ENCODE results near the gene CACNA1B. TPM values are rescaled to one million over a fixed set of nuclear protein-coding genes. Genes with fewer than 3 reads are reported as not detected.

Gene CACNA1B
- total RNA-seq, 4 donors from 2014 or later = 0.13 to 0.42 (median 0.31) TPM

- no peak for DNase-seq (ENCODE audit: extremely low spot score)
- Histone ChIP-seq H3K27ac (replicated peaks in 1 of 4) (no peak overlapping the region), H3K27me3 (peaks cover 0 to 38% (median 0%) of the 10 kb centered on the region in 4 donors), H3K36me3 (no peaks in the 10 kb centered on the region), H3K4me1 (no peaks in the 10 kb centered on the region), H3K9me3 (peaks cover 0 to 11% (median 4%) of the 10 kb centered on the region in 4 donors), H3K4me3 (no peak overlapping the region)
- no peak for TF ChIP-seq EP300 (IDR thresholded peaks at IDR 0.05)
- TF ChIP-seq POLR2A (IDR thresholded peaks at IDR 0.05; ENCODE audit: low read depth) = no peak
- TF ChIP-seq POLR2AphosphoS5 (IDR thresholded peaks at IDR 0.05) = no peak
- no peak for TF ChIP-seq CTCF (IDR thresholded peaks at IDR 0.05)
- intact Hi-C loops (cut with DNase I) = no loop called here
- 88% methylated on average over 9 of the region's 14 CpGs for WGBS
Measured at GRCh38 chr9:137899551-137900360, 22.2 kb downstream of the CACNA1B start.

- H3K27me3 ChIP-seq = peaks cover 0 to 46% (median 0%) of the 10 kb centered on the region in 4 donors
- peaks cover 0 to 11% (median 4%) of the 10 kb centered on the region in 4 donors for H3K9me3 ChIP-seq
- no peaks in the 10 kb centered on the region for H3K4me1 ChIP-seq
- no peak overlapping the region for H3K4me3 ChIP-seq
- no peak for DNase-seq (ENCODE audit: extremely low spot score)
- TF ChIP-seq EP300 (IDR thresholded peaks at IDR 0.05) = no peak
- TF ChIP-seq POLR2AphosphoS5 (IDR thresholded peaks at IDR 0.05) = no peak
- no peak for TF ChIP-seq POLR2A (IDR thresholded peaks at IDR 0.05; ENCODE audit: low read depth)
- intact Hi-C loops (cut with DNase I) = no loop called here
- no peak overlapping the region for H3K27ac ChIP-seq (replicated peaks in 1 of 4)
- no peaks in the 10 kb centered on the region for H3K36me3 ChIP-seq
- WGBS = 92% methylated on average over 12 of the region's 12 CpGs
Measured at GRCh38 chr9:137900584-137901310, 23.2 kb downstream of the CACNA1B start.

- H3K36me3 ChIP-seq = no peaks in the 10 kb centered on the region
- no peaks in the 10 kb centered on the region for H3K4me1 ChIP-seq
- WGBS = 84% methylated on average over 9 of the region's 9 CpGs
- peaks cover 0 to 11% (median 4%) of the 10 kb centered on the region in 4 donors for H3K9me3 ChIP-seq
- H3K4me3 ChIP-seq = no peak overlapping the region
- TF ChIP-seq POLR2A (IDR thresholded peaks at IDR 0.05; ENCODE audit: low read depth) = no peak
- TF ChIP-seq POLR2AphosphoS5 (IDR thresholded peaks at IDR 0.05) = no peak
- no peak for TF ChIP-seq EP300 (IDR thresholded peaks at IDR 0.05)
- TF ChIP-seq CTCF (IDR thresholded peaks at IDR 0.05) = no peak
- peaks cover 0 to 46% (median 0%) of the 10 kb centered on the region in 4 donors for H3K27me3 ChIP-seq
- H3K27ac ChIP-seq (replicated peaks in 1 of 4) = no peak overlapping the region
- intact Hi-C loops (cut with DNase I) = no loop called here
- no peak for DNase-seq (ENCODE audit: extremely low spot score)
Measured at GRCh38 chr9:137902646-137903045, 25.1 kb downstream of the CACNA1B start.

GRCh38 chr9:137905740-137906139, 28.2 kb downstream of the CACNA1B start:
- no peak overlapping the region for H3K27ac ChIP-seq (replicated peaks in 1 of 4)
- H3K9me3 ChIP-seq = peaks cover 0 to 11% (median 0%) of the 10 kb centered on the region in 4 donors

More at GRCh38 chr9:137905740-137906139, 28.2 kb downstream of the CACNA1B start:
- TF ChIP-seq POLR2A (IDR thresholded peaks at IDR 0.05; ENCODE audit: low read depth) (no peak), CTCF (IDR thresholded peaks at IDR 0.05) (no peak), EP300 (IDR thresholded peaks at IDR 0.05) (no peak), POLR2AphosphoS5 (IDR thresholded peaks at IDR 0.05) (no peak)
- no peaks in the 10 kb centered on the region for H3K36me3 ChIP-seq
- WGBS = 73% methylated on average over 5 of the region's 5 CpGs
- intact Hi-C loops (cut with DNase I) = no loop called here
- H3K27me3 ChIP-seq = peaks cover 0 to 49% (median 0%) of the 10 kb centered on the region in 4 donors
- H3K4me3 ChIP-seq = no peak overlapping the region
- DNase-seq (ENCODE audit: extremely low spot score) = no peak
- no peaks in the 10 kb centered on the region for H3K4me1 ChIP-seq

All from esophagus muscularis mucosa (tissue), 4 donors.